ENCODE results near the gene KIAA0825.

KIAA0825 gene

DNA sequence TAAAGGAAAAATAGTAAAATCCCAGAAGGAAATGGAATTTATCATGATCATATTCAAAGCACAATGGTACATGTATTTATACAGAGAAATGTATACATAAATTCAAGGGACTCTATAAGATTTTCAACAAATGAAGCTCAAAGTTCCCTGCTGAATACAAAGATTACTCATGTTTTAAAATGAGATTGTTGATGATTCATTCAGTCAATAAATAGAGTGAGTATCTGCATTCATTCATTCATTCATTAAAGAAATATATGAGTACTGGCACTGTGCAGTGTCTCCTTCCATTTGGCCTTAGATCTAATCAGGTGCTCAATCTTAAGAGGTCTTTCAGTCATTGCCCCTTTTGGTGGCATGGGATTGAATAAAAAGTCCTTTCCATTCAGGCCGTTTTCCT lies 310.0 kb downstream of the KIAA0825 start:
- no peak for DNase-seq (ENCODE audit: low spot score)

DNA sequence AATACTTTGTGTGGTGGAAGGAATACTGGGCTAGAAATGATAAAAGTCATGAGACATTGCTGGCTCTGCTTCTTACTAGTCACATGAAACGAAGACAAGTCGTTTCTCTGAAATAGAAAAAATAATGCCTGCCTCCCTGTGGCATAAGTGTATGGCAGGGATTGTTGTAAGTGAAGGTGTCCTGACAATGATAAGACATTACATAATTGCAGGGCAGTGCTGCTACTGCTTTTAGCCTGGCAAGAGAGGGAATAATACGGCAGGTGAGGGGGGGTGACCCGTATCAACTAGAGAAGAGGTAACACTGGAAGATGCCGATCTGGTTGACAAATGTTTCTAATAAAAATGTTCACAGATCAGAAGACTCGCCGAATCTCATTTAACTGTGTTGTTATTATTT lies 314.3 kb downstream of the KIAA0825 start:
- no peak for DNase-seq (ENCODE audit: low spot score)

DNA sequence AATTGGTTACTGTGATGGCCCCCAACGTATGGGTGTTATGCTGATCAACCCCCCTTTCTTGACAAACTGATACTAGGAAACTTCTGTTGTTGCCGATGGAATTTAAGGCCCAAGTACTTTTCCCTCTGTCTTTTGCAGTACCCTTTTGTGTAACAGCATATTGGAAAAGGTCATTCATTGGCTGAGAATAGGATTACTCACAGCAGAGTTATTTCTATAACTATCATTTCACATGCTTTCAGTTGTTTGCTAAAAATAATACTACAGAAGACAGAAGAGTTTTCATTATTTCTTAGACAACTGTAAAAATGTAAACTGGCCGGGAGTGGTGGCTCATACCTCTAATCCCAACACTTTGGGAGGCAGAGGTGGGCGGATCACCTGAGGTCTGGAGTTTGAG lies 329.5 kb downstream of the KIAA0825 start:
- no peak for DNase-seq (ENCODE audit: low spot score)

DNA sequence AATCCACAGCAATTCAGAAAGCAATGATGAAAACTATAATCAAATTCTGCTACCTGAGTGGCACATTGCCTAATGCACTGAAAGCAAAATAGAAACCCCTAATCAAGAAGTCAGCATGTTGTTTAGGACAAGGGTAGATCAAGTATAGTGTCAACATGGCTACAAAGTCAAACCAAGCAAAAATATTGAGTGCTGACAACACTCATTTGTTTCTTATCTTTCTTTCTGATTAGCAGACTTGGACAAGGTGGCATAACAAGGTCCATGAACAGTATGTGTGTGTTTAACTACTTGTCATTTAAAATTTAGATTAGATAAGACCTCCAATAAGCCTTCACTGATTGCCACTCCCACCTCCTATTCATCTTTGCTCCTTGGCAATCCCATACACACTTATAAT lies 332.4 kb downstream of the KIAA0825 start:
- DNase-seq (ENCODE audit: low spot score), result no peak

DNA sequence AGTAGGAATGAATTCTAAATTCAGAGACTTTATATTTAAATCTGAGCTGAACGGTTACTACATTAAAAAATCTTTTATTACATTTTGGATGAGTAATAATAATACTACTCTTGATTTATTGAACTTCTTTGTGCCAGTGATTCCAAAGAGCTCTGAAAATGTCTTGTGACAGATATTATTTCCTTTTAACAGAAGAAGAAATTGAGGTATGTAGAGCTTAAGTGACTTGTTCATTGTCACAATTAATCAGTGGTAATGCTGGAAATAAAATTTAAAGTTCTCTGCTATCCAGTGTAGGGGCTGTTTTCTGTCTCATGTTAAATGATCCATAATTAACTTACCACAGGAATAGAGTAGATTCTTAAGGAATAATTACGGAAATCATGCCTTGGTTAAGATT lies 335.3 kb downstream of the KIAA0825 start:
- DNase-seq (ENCODE audit: low spot score), result no peak

DNA sequence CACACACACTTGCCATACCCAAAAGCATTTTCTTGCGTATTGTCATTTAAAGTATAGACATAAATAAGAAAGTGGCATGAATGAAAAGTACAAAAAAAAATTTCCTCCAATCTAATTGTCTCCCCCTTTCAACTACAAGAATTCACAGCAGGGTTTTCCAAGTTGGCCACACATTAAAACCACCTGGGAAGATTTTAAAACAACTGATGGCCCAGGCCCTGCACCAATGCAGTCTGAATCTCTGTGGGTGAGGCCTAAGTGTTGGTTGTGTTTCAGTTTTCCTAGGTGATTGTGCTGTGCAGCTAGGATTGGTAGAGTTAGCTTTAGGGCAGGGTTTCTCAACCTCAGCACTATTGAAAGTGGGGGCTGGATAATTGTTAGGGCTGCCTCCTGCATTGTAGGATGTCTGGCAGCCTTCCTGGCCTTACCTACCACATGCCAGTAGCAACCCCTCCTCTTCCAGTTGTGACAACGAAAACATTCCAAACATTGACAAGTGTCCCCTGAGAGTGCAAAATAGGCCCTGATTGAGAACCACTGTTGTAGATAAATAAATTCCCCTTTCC lies 337.1 kb downstream of the KIAA0825 start:
- no peak for DNase-seq (ENCODE audit: low spot score)

DNA sequence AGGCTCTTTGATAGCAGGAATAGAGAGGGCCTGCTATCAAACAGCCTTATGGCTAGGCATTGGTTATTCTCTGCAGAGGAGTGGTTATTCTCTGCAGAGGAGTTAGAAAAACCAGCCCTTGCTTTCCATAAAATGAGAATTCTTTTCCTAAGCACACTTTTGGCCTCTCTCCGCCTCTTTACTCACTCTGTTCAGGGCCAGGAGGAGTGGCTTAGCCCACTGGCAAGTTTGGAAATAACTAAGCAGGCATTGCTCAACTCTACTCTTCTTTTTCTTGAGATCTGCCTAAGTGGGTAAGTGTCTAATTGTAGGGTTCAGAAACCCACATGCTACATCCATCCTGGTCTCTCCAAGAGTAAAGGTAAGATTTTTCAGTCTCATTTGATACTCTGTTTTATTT lies 341.7 kb downstream of the KIAA0825 start:
- no peak for DNase-seq (ENCODE audit: low spot score)

DNA sequence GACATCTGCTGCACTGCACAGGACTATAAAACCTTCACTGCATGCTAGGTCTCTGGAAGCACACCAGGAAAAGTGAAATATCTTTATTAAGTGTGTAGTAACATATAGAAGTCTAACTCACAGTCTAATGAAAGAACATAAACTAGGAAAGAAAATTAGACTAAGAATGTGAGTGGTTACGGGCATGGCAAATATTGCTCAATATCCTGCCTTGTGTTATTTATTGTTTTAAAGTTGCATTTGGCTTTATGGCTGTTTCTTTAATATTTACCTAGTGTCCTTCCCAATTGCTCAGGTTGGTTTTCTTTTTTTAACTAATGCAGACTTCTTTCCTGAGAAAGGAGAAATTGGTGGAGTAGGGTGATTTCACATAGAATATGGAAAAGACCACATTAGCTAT lies 342.4 kb downstream of the KIAA0825 start:
- no peak for DNase-seq (ENCODE audit: low spot score)

DNA sequence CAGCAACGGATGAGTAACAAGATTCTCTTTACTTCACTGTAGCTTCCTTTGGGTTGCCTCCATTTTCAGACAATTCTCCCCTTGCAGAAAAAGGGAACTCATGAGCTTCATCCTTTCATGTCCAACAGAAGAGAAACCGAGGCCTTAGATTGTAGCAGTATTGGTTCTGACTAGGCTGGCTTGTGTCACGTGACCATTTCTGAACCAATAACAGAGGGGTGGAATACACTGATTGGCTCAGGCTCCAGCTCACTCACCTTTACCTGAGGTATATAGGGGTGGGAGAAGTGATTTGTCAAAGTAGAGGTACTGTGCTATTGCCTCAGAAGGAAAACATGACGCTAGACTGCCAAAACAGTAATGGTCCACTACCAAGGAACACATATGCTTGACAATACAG lies 343.7 kb downstream of the KIAA0825 start:
- no peak for DNase-seq (ENCODE audit: low spot score)

DNA sequence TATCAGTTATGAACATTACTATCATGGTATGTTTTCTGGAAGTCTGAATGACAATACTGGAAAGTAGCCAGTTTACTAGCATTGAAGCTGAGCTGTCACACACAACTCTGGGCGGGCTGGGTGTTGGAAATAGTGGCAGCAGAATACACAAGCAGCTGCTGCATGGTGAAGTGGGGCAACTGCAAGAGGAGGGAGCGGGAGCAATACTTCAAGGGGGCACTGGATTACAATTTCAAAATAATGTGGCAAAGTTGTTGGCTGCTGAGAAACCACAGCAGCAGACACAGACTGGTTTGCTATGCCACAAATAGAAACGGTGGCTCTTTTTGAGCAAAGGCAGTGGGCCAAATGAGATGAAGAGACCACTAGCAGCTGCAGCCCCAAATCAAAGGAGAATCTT lies 350.2 kb downstream of the KIAA0825 start:
- no peak for DNase-seq (ENCODE audit: low spot score)

DNA sequence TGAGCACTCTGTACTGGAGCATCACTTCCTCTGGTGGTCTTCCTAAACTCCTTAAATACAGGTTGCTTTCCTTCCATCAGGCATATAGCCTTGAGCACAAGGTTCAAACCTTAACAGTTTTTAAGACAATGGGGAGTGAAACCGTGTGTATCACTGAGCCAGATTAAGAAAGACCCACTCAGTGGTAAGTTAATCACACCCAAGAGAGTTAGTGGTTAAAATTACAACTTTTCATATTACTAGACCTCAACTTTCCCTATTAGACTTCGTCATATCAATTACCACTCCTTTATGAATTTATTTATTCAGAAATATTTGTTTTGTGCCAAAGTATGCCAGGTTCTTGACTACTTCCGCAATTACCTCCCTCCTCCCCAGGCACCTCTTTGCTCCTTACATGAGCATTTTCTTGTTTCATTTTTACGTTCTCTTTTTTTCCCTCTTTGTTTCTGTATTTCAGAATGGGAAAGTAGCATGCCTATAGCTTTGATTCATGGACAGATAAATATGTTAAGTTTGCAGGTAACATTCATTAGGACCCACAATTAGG lies 351.0 kb downstream of the KIAA0825 start:
- no peak for DNase-seq (ENCODE audit: low spot score)

DNA sequence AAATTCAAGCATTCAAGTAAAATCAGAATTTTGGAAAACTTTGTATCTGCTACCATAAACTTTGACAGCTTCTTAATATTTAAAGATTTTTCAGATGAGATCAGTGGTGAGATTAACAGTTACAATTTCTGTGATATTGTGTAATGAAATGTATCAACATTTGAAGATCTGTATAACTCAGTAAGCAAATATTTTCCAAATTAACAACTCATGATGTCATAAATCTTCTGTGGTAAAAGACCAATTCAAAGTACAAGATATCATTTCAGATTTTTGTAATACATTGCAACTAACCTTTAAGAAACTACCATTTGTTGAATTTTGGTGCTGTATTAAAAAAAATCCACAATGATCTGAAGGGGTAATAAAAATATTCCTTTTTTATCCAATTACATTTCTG lies 352.2 kb downstream of the KIAA0825 start:
- DNase-seq (ENCODE audit: low spot score), result no peak

DNA sequence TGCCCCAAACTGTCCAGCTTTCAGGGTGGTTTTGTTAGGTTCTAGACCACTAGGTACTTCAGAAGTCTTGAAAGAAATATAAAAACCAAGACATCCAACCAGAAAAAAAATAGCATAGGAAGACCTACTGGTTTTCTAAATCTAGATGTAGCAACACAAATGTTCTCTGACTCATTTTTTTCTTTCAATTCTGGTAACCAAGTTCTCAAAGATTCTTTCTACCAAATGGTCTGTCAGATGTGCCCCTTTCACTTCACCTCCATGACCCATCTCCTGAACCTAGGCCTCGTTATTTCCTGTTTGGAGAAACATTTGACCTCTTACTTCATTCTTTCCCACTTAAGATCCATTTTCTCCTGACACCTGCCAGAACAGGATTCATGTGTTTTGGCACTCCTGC lies 355.3 kb downstream of the KIAA0825 start:
- DNase-seq (ENCODE audit: low spot score), result no peak

DNA sequence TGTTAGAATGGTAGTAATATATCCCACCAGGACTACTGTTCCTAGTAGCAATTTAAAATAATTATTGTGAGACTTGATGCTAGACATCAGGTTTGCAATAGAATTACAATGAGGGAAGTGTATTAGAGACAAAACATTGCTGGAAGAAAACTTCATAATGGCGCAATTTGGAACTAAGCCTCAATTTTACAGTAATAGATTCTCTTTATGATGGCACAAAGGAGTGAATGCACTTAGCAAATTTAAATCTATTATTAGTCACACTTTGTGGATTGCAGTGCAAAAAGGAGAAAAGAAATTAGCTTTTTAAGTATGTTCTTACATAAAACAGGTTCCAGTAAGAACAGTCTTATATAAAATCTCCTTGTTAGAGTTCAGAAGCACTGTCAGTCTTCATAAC lies 358.3 kb downstream of the KIAA0825 start:
- DNase-seq (ENCODE audit: low spot score), result no peak

DNA sequence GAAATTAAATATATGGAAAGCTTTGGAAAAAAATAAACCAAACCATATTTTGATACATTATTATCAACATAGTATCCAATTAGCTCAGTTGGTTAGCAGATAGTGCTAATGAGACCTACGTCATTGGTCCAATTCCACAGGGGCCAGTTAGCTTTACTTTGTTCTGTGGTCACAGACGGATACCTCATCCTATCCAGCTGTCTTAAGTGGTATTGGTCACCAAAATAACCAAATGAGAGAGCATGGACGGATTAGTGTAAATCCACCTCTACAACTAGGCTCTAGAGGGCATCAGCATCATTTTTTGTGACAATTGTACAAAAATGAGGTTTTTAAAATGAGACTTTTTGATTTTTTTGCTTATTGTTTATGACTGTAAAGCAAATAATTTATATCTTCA lies 364.2 kb downstream of the KIAA0825 start:
- DNase-seq (ENCODE audit: low spot score), result no peak

DNA sequence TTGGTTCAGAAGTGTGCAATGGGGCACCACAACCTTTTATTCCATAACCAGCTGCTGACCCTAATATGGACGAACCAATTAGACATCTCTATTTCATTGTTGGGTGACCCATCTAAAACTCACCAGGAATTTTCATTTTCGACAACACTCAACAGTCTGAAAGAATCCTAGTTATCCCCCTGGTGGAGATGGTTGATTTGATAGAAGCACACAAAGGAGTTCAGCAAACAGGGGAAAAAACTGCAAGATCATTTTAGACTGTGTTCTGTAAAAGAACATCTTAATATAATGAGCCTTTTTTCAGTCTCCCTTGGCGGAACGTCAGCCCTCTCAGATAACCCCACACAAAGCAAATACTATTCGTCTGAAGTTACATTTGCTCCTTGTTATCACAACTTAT lies 367.4 kb downstream of the KIAA0825 start:
- no peak for DNase-seq (ENCODE audit: low spot score)

DNA sequence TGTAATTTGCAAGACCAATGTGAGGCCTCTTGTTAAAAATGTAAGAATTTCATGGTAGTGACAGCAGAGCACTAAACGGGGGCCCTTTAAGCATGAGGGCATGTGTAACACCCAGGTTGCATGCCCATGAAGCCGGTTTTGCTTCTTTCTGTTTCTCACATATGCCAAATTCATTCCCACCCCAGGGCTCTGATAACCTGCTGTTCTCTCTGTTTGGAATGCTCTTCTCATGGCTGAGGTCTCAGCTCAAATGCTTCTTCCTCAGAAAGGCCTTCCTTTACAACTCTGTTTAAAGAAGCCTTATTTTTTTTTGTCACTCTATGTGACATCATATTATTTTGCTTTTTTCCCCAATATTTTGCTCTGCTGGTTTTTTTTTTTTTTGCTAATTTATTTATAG lies 369.0 kb downstream of the KIAA0825 start:
- no peak for DNase-seq (ENCODE audit: low spot score)

DNA sequence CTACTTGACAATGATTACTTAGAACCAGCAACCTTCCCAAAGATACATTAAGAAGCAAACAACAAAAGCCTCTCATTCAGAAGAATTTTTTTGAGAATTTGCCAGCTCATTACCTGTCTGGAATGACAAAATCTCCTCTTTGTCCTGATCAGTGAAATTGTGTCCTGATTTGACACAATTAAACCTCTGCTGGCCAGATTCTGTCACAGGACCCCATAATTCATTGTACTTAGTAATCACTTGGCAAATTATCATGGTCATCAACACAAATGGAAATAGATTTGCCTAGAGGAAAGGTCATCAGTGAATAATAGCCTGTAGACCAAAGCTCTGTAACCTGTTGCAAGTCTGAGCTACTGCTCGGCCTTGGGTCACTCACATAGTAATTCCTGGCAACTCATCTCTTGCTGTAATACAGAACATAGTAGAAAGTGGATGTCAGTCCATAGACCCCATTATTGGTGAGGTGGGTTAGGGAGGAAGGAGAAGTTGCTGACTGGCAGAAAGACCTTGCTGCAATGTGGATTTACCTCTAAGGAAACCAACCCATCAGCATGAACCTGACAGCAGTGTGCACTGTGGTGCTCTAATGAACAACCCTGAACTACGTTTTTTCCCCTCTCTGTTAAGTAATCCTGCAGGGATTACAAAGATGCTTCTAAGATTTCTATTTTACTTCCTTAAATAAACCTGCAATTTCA lies 370.1 kb downstream of the KIAA0825 start:
- no peak for DNase-seq (ENCODE audit: low spot score)

DNA sequence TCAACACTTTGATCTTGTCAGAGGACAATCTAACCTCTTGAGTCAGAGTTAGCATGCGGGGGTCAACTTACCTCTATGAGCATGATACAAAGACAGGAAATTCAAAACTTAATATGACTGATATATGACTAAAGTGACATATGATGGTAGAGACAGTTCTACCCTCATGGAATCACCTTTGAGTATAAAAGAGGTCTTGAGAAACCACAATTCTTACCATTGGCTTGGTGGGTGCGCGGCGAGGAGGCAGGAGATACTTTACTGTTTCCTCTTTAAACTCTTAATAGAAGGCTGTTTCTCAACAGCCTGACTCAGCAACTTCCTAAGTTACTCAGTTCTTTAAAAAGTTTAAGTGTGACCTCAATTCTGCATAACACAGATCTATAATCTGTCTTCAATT lies 372.8 kb downstream of the KIAA0825 start:
- no peak for DNase-seq (ENCODE audit: low spot score)

DNA sequence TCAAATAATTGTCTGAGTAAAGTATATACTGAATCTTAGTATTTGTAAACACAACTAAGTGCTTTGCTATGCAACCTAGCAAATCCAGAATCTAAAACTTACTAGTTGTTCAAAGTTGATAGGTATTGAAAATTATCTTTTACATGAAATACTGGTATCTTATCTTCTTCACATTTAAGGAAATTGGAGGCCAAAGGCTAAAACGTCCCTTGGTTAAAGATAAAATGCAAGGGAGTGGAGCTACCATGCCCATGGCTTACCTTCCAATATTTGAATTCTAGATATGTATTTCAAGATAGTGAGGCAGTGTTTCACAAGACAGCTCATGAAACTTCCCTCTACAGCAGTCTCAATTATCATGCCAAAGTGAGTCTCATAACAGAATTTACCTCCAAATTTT lies 373.5 kb downstream of the KIAA0825 start:
- DNase-seq (ENCODE audit: low spot score), result no peak

DNA sequence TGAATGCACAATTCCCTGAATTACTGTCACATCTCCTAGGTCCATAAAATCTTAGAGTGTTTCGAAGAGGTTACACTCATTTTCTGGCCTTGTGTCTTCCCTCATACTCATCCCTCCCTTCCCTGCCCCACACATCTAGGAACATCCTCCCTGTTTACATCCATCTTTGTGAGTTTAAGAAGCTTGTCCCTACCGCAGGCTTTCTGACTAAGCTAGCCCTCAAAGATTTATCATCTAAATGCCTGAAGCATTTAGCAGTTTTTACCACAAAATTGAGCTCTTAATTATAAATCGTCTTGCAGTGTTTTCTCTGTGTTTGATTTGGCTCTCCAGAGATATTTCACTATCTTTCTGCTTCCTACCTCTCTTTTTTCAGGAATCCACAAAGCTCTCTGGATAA lies 374.8 kb downstream of the KIAA0825 start:
- DNase-seq (ENCODE audit: low spot score), result no peak

DNA sequence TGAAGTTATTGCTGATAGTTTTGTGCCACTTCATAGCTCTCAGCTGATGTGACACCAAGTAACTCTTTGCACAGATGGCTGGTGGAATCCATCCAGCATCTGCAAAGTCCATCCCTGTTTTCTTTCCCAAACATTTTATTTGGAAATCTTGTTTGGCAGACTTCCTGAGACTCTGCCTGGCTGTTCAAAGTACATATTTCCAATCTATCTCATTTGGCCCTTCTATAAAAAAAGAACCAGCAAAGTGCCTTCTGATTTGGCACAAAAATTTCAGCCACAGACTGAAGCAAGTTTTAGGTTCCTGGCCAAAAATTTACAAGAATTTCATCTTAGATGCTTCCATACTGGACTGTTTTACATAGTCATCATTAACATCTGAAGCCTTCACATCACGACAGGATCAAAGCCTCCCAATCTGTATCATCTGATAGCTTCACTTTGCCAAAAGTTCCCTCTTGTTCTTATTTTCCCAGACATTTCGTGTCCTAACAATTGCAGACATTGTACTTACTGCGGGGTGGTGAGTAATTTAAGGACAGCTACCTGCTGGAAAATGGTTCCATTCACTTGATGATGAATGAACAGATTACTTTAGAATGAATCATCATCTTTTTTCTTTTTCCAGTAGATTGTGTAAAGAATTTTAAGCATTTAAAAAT lies 377.3 kb downstream of the KIAA0825 start:
- DNase-seq (ENCODE audit: low spot score), result peak; percentile 76

DNA sequence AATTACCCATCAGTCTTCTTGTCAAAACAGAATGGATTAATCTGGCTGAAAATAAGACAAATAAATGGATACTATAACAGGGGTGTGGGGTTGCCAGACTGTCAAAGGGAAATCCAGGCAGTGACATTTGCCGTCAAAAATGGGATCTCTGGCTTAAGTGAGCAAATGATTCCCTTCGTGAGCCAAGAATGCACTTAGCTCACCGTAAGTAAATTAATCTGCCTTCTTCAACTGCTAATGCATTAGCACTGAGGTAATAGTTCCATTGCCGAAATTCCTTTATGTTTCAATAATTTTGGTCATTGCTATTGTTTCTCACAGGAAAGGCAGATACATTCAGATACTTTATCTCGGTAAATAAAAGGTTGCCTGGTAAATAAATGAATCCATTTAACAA lies 377.8 kb downstream of the KIAA0825 start:
- no peak for DNase-seq (ENCODE audit: low spot score)

DNA sequence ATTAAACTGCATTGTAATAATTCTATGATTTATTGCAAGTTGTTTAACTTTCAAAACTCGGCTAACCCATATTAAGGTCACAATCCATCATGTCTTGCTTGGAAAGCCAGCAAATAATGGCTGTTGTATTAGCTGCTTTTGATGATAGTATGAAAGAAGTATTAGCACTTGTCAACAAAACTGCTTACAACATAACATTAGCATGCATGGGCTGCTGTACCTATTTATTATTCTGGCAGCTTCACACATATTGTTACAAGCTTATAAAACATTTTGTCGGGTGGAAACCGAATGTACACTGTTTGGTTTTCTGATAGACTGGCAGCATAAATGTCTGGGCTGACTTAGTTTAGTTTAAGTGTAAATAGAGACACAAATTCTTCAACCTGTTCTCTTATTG lies 378.3 kb downstream of the KIAA0825 start:
- DNase-seq (ENCODE audit: low spot score), result no peak

Data from kidney tubule cell (primary cell).